Activated CD4-positive, alpha-beta memory T cell treated with anti-CD3 and anti-CD28 coated beads for 36 hours (primary cell): ENCODE measurements around the gene PDIA2. TPM values are rescaled to one million over a fixed set of nuclear protein-coding genes. Genes with fewer than 3 reads are reported as not detected.
A peak's percentile ranks its signal among the peaks of the same experiment; 100 is the strongest.

Experiments used
- CTCF ChIA-PET: fragments of 350-600 bp; sonication (Branson Sonifier 250); formaldehyde crosslinking; loops from one replicate; lab custom pipeline; 2021; ENCODE audit warnings: antibody characterized with exemption, inconsistent platforms; lab: Charles Lee
- POLR2A ChIA-PET: fragments of 350-600 bp; sonication (Branson Sonifier 250); formaldehyde crosslinking; loops from one replicate; lab custom pipeline; 2021; ENCODE audit warnings: antibody characterized with exemption; lab: Charles Lee
- DNase-seq: peaks from one replicate; pipeline ENCODE4 v3.0.0-alpha.2; 2020
- H3K27ac Mint-ChIP-seq: one replicate; pipeline ENCODE4 v1.8.0; 2021; ENCODE audit warnings: mixed read lengths
- H3K27me3 Mint-ChIP-seq: one replicate; pipeline ENCODE4 v1.8.0; 2021; ENCODE audit warnings: mixed read lengths
- H3K36me3 Mint-ChIP-seq: one replicate; pipeline ENCODE4 v1.8.0; 2021; ENCODE audit warnings: mixed read lengths
- H3K4me1 Mint-ChIP-seq: one replicate; pipeline ENCODE4 v1.8.0; 2021; ENCODE audit warnings: low read depth, mixed read lengths
- H3K4me3 Mint-ChIP-seq: one replicate; pipeline ENCODE4 v1.8.0; 2021; ENCODE audit warnings: mild to moderate bottlenecking, mixed read lengths
- H3K9me3 Mint-ChIP-seq: one replicate; pipeline ENCODE4 v1.8.0; 2021; ENCODE audit warnings: mixed read lengths
- intact Hi-C: fragments of 100-400 bp; cut with micrococcal nuclease; formaldehyde crosslinking; loops from one replicate; pipeline ENCODE4 v1.15.1; 2023
- total RNA-seq, 2 experiments: library from RNA; stranded (reverse); gene quantifications; one replicate each; pipeline ENCODE4 v1.2.3, GENCODE V29; 2021

PDIA2 gene
- total RNA-seq, 2 experiments from 2014 or later: not detected

DNA sequence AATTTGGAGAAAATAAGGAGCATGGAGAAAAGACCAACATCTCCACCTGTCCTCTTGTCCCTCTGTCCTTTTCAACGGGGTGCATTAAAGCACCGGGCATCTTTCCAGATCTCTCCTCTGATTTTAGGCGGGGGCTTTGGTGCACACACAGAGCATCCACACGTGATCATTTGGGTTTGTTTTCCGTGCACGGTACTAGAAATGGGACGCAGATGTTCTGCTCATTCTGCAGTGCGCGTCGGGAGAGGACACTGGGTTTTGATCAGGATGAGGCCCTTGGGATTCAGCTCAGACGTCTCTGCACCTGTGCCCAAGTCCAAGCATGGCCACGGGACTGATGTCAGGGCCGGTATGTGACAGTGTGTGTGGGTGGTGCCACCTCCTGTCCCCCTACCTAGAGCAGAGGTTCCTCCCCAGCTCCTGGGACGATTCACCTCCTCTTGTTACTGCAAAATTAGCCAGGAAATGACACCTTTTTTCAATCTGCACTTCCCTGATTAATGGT lies 31.9 kb downstream of the PDIA2 start:
- H3K27me3 Mint-ChIP-seq: no peaks in the 10 kb centered on the region
- POLR2A ChIA-PET: no interaction called here
- H3K4me1 Mint-ChIP-seq: peaks cover 16% of the 10 kb centered on the region
- H3K9me3 Mint-ChIP-seq: no peaks in the 10 kb centered on the region
- DNase-seq: no peak
- intact Hi-C loops: no loop called here
- CTCF ChIA-PET: no interaction called here
- no peak overlapping the region for H3K4me3 Mint-ChIP-seq
- no peak overlapping the region for H3K27ac Mint-ChIP-seq
- peaks cover 3% of the 10 kb centered on the region for H3K36me3 Mint-ChIP-seq

GRCh38 chr16:316741-317464 lies 33.9 kb downstream of the PDIA2 start:
- CTCF ChIA-PET: no interaction called here
- Mint-ChIP-seq H3K36me3 (peaks cover 3% of the 10 kb centered on the region), H3K4me1 (peaks cover 26% of the 10 kb centered on the region), H3K9me3 (no peaks in the 10 kb centered on the region), H3K27ac (no peak overlapping the region), H3K4me3 (no peak overlapping the region), H3K27me3 (no peaks in the 10 kb centered on the region)
- POLR2A ChIA-PET: no interaction called here
- intact Hi-C loops: no loop called here
- no peak for DNase-seq

DNA sequence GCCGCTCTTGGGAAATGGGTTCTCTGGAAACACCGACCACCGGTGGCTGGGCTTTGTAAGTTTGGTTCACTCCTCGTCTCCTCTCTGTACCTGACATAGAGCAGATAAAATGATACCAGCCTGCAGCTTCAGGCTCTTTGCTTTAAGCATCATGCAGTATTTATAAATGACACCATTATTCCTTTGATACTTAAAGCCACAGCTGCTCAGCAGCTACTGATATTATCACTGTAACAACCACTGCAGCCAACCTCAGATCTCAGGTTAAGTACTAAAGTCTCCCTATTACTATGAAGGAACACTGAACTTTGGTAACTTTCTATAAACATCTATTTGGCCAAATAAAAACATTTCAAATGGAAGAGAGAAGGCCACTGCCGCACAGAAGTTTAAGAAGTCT lies 34.6 kb downstream of the PDIA2 start:
- H3K27ac Mint-ChIP-seq: no peak overlapping the region
- no peak overlapping the region for H3K4me3 Mint-ChIP-seq
- no peaks in the 10 kb centered on the region for H3K9me3 Mint-ChIP-seq
- DNase-seq: no peak
- intact Hi-C loops: no loop called here
- no peaks in the 10 kb centered on the region for H3K27me3 Mint-ChIP-seq
- CTCF ChIA-PET: no interaction called here
- POLR2A ChIA-PET: no interaction called here
- H3K4me1 Mint-ChIP-seq: peaks cover 26% of the 10 kb centered on the region
- peaks cover 3% of the 10 kb centered on the region for H3K36me3 Mint-ChIP-seq

DNA sequence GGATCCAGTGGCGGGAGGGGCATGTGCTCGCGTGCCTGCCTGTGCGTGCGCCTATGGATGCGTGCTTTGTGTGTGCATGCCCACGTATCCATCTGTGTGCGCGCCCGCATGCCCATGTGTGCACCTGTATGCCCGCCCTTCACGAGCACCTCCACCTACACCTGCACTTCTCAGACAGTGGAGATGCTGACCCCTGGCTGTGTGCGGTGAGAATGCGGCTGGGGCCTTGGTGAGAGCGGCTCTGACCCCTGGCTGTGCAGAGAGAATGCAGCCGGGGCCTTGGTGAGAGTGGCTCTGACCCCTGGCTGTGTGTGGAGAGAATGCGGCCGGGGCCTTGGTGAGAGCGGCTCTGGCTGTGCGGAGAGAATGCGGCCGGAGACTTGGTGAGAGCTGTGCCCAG lies 35.7 kb downstream of the PDIA2 start:
- H3K9me3 Mint-ChIP-seq: no peaks in the 10 kb centered on the region
- ChIA-PET POLR2A (no interaction called here), CTCF (interaction anchor here (1.4 kb wide), 1 partner anchor 221 kb away, joined by 3 read pairs; no protein-coding TSS in a partner anchor)
- intact Hi-C loops: no loop called here
- H3K27ac Mint-ChIP-seq: no peak overlapping the region
- H3K36me3 Mint-ChIP-seq: no peaks in the 10 kb centered on the region
- H3K4me3 Mint-ChIP-seq: no peak overlapping the region
- no peaks in the 10 kb centered on the region for H3K27me3 Mint-ChIP-seq
- no peak for DNase-seq
- H3K4me1 Mint-ChIP-seq: peaks cover 30% of the 10 kb centered on the region

DNA sequence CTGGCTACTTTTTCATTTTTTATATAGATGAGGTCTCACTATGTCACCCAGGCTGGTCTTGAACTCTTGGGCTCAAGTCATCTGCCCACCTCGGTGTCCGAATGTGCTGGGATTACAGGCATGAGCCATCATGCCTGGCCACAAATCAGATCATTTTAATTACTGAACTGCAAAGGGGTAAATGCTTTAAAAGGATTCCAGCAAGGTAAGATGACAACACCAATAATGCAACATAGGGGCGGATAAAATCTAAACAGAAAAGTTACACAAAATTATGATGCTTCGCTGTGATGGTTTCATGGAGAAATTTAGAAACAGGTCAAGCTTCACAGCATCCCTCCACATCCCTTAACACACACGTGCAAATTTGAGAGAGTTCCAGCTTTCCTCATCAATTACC lies 37.2 kb downstream of the PDIA2 start:
- no peaks in the 10 kb centered on the region for H3K27me3 Mint-ChIP-seq
- ChIA-PET POLR2A (no interaction called here), CTCF (no interaction called here)
- no peak overlapping the region for H3K4me3 Mint-ChIP-seq
- no peak for DNase-seq
- peaks cover 45% of the 10 kb centered on the region for H3K4me1 Mint-ChIP-seq
- no peaks in the 10 kb centered on the region for H3K9me3 Mint-ChIP-seq
- intact Hi-C loops: no loop called here
- H3K27ac Mint-ChIP-seq: no peak overlapping the region
- no peaks in the 10 kb centered on the region for H3K36me3 Mint-ChIP-seq

DNA sequence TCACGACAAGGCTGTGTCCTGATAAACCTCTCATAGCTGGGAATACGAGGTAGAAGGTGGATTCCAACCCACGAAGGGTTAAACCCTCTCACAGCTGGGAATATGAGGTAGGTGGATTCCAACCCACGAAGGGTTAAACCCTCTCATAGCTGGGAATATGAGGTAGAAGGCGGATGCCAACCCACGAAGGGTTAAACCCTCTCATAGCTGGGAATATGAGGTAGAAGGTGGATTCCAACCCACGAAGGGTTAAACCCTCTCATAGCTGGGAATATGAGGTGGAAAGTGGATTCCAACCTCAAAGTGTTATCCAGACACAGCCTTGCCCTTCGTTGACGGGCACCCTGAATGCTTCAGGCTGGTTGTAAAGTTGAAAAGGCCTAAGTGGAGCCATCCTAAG lies 38.6 kb downstream of the PDIA2 start:
- peaks cover 51% of the 10 kb centered on the region for H3K4me1 Mint-ChIP-seq
- intact Hi-C loops: no loop called here
- H3K36me3 Mint-ChIP-seq: no peaks in the 10 kb centered on the region
- ChIA-PET CTCF (no interaction called here), POLR2A (interaction anchor here (0.6 to 0.7 kb wide), 2 partner anchors 21 to 43 kb away, joined by 3 to 4 read pairs; no protein-coding TSS in a partner anchor)
- no peak overlapping the region for H3K27ac Mint-ChIP-seq
- no peak for DNase-seq
- no peaks in the 10 kb centered on the region for H3K27me3 Mint-ChIP-seq
- H3K9me3 Mint-ChIP-seq: no peaks in the 10 kb centered on the region
- H3K4me3 Mint-ChIP-seq: no peak overlapping the region

DNA sequence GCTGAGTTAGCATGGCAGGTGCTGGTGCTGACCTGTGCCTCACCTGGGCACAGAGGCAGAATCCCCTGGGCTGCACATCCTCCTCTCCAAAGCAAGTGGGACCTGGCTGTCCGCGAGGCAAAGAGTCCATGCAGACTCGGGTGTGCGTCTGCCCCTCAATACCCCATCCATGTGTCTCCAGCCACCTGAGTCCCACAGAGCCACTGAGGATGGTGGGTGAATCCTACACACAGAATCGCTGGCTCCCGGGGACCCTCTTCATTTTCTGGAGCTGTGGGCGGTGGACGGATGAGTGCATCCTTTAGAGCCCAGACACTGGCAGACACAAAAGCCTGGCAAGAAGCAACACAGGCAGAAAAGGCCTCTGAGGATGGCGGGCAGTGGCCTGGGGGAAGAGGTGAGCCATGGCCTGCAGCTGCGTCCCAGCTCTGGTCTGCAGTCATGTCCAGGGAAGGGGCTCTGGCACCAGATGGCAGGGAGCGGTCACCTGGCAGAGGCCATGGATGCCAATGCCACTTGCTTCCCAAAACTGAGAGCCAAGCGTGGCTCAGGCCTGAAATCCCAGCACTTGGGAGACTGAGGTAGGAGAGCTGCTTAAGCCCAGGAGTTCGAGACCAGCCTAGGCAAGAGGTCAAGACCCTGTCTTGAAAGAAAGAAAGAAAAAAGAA lies 39.6 kb downstream of the PDIA2 start:
- H3K27ac Mint-ChIP-seq: no peak overlapping the region
- ChIA-PET POLR2A (no interaction called here), CTCF (no interaction called here)
- no peaks in the 10 kb centered on the region for H3K27me3 Mint-ChIP-seq
- no peak for DNase-seq
- intact Hi-C loops: no loop called here
- H3K36me3 Mint-ChIP-seq: no peaks in the 10 kb centered on the region
- no peak overlapping the region for H3K4me3 Mint-ChIP-seq
- H3K4me1 Mint-ChIP-seq: peaks cover 56% of the 10 kb centered on the region
- no peaks in the 10 kb centered on the region for H3K9me3 Mint-ChIP-seq

- Mint-ChIP-seq H3K27ac (no peak overlapping the region), H3K9me3 (no peaks in the 10 kb centered on the region), H3K36me3 (no peaks in the 10 kb centered on the region), H3K4me1 (peaks cover 54% of the 10 kb centered on the region), H3K27me3 (no peaks in the 10 kb centered on the region), H3K4me3 (no peak overlapping the region)
- DNase-seq: no peak
- intact Hi-C loops: no loop called here
- POLR2A ChIA-PET: no interaction called here
- CTCF ChIA-PET: interaction anchor here (1.3 kb wide), 1 partner anchor 89 kb away, joined by 4 read pairs; no protein-coding TSS in a partner anchor
Observed at GRCh38 chr16:324201-324450, 41.2 kb downstream of the PDIA2 start.

DNA sequence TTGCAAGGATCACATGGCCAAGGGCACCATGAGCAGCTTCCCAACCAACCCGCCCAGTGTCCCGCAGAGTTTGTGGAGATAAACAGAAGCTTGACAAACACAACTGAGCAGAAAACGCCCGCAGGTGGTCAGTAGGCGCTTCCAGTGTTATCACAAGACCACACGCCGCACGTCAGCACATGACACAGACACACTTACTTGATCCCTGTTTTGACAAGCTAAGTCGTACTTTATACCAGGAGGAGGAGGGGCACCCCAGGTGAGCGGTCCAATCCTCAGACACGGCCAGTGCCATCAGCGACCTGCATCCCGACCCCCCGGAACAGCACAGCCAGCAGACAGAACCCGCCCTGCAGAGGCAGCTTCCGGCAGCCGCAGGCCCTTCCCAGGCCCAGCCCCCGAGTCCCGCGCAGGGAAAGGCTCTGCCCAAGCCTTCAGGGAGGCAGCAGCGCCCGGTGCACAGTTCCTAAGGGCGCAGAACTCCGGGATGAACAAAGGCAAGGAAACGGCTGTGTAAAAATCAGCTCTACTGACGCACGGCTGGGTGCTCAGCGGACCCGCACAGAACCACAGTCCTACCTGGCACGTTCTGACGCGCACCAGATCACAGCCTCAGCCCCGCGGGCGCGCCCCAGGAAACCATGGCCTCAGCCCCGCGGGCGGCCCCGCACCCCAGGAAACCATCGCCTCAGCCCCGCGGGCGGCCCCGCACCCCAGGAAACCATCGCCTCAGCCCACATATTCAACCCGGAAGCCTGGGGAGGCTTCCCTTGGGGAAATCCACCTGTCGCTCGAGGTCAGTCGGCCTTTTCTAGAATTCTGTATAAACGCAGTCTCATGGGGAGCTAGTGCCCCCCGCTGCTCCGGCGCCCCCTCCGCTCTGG lies 41.7 kb downstream of the PDIA2 start:
- H3K9me3 Mint-ChIP-seq: no peaks in the 10 kb centered on the region
- H3K36me3 Mint-ChIP-seq: no peaks in the 10 kb centered on the region
- CTCF ChIA-PET: interaction anchor here (1.3 kb wide), 1 partner anchor 90 kb away, joined by 4 read pairs; no protein-coding TSS in a partner anchor
- POLR2A ChIA-PET: interaction anchor here (0.6 kb wide), 1 partner anchor 187 kb away, joined by 4 read pairs; no protein-coding TSS in a partner anchor
- H3K27me3 Mint-ChIP-seq: no peaks in the 10 kb centered on the region
- peak; percentile 77 for DNase-seq
- peak overlapping the region; percentile 56 for H3K4me3 Mint-ChIP-seq
- H3K27ac Mint-ChIP-seq: peak overlapping the region; percentile 62
- peaks cover 53% of the 10 kb centered on the region for H3K4me1 Mint-ChIP-seq
- intact Hi-C loops: no loop called here

DNA sequence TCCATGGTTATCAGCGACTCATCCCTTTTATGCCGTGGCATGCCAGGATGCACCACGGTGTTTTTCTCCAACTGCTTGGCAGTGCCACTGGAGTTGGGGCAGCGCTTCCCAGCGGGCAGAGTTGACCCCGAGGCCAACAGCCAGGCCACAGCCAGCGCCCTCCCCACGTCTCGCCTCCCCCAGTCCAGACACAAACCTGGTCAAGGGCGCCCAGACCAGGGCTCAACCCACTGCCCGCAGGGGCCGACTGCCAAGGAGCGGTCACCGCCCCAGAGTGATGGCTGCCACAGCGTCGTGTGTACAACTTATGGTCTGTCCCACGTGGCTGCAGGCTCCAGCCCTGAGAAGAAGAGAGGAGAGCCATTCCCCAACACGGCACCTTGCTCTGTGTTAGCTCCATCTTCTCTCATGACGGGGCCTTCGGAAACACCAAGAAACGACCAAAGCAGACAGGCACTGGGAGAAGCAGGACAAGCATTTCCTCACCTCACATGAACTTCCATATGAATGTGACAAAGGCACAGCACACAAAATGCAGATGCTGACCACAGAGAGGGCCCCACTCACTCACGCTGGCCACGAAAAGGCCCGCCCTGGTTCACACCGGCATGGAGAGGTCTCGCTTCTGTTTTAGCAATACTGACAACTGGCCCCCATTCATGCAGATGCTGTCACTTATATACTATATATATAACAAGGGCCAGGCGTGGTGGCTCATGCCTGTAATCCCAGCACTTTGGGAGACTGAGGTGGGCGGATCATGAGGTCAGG lies 42.6 kb downstream of the PDIA2 start:
- Mint-ChIP-seq H3K27ac (peak overlapping the region; percentile 62), H3K9me3 (no peaks in the 10 kb centered on the region), H3K36me3 (peaks cover under 1% of the 10 kb centered on the region), H3K4me1 (peaks cover 51% of the 10 kb centered on the region), H3K27me3 (no peaks in the 10 kb centered on the region), H3K4me3 (peak overlapping the region; percentile 56)
- ChIA-PET POLR2A (no interaction called here), CTCF (interaction anchor here (1.3 to 1.4 kb wide), 2 partner anchors 20 to 90 kb away, joined by 4 read pairs; no protein-coding TSS in a partner anchor)
- intact Hi-C loops: no loop called here
- DNase-seq: no peak

- ChIA-PET POLR2A (no interaction called here), CTCF (no interaction called here)
- intact Hi-C loops: no loop called here
- H3K27me3 Mint-ChIP-seq: no peaks in the 10 kb centered on the region
- H3K4me1 Mint-ChIP-seq: peaks cover 46% of the 10 kb centered on the region
- H3K4me3 Mint-ChIP-seq: no peak overlapping the region
- DNase-seq: no peak
- no peak overlapping the region for H3K27ac Mint-ChIP-seq
- peaks cover 4% of the 10 kb centered on the region for H3K36me3 Mint-ChIP-seq
- H3K9me3 Mint-ChIP-seq: no peaks in the 10 kb centered on the region
Observed at GRCh38 chr16:330741-331140, 47.8 kb downstream of the PDIA2 start.
